ENCODE data around the gene SPATC1L. TPM values are rescaled to one million over a fixed set of nuclear protein-coding genes. Genes with fewer than 3 reads are reported as not detected.

Gene SPATC1L
- polyA plus RNA-seq, 1 donor from 2014 or later, result 20.6 TPM

GRCh38 chr21:46165098-46165497, 19.2 kb downstream of the SPATC1L start:
- H3K79me2 ChIP-seq (replicated peaks; ENCODE audit: insufficient read depth, low read length), result no peaks in the 10 kb centered on the region
- no peaks in the 10 kb centered on the region for H3F3A ChIP-seq (ENCODE audit: insufficient read depth, low read length, poor library complexity, severe bottlenecking)
- H3K9me2 ChIP-seq (ENCODE audit: insufficient read depth, low read length), result no peaks in the 10 kb centered on the region
- no peak overlapping the region for H3K9ac ChIP-seq (ENCODE audit: low read length)
- H2AFZ ChIP-seq (ENCODE audit: low read depth, low read length), result no peak overlapping the region
- no peak overlapping the region for H3K4me2 ChIP-seq (ENCODE audit: low read length)
- peaks cover 4% of the 10 kb centered on the region for H3K9me3 ChIP-seq (ENCODE audit: low read length)
- TF ChIP-seq TAF1 (IDR thresholded peaks at IDR 0.05; ENCODE audit: low read depth), result no peak
- no peak for TF ChIP-seq CTCF (IDR thresholded peaks at IDR 0.05; ENCODE audit: poor library complexity, severe bottlenecking)
- TF ChIP-seq RAD21 (conservative IDR thresholded peaks at IDR 0.05), result no peak
- no peak for TF ChIP-seq EZH2 (IDR thresholded peaks at IDR 0.05; ENCODE audit: borderline replicate concordance, insufficient read depth, low read length, poor library complexity, severe bottlenecking)
- TF ChIP-seq POLR2AphosphoS5 (IDR thresholded peaks at IDR 0.05), result no peak
- TF ChIP-seq REST (IDR thresholded peaks at IDR 0.05; ENCODE audit: borderline replicate concordance), result no peak
- TF ChIP-seq MXI1 (conservative IDR thresholded peaks at IDR 0.05; ENCODE audit: poor library complexity, severe bottlenecking), result no peak
- no peak for TF ChIP-seq SMC3 (conservative IDR thresholded peaks at IDR 0.05; ENCODE audit: poor library complexity)
- no peak for TF ChIP-seq EP300 (conservative IDR thresholded peaks at IDR 0.05; ENCODE audit: poor library complexity, severe bottlenecking)
- H3K27me3 ChIP-seq (ENCODE audit: insufficient read depth, low read depth, low read length), result no peaks in the 10 kb centered on the region
- H3K27ac ChIP-seq (ENCODE audit: low read length), result no peak overlapping the region
- H4K20me1 ChIP-seq (ENCODE audit: insufficient read depth), result no peaks in the 10 kb centered on the region
- peaks cover 3% of the 10 kb centered on the region for H3K36me3 ChIP-seq (ENCODE audit: insufficient read depth, low read length)
- no peak overlapping the region for H3K4me3 ChIP-seq (ENCODE audit: low read length)

GRCh38 chr21:46163380-46163779, 20.9 kb downstream of the SPATC1L start:
- no peaks in the 10 kb centered on the region for H3K27me3 ChIP-seq (ENCODE audit: insufficient read depth, low read depth, low read length)
- no peaks in the 10 kb centered on the region for H3K9me2 ChIP-seq (ENCODE audit: insufficient read depth, low read length)
- TF ChIP-seq RAD21 (conservative IDR thresholded peaks at IDR 0.05), result no peak
- no peak for TF ChIP-seq EP300 (conservative IDR thresholded peaks at IDR 0.05; ENCODE audit: poor library complexity, severe bottlenecking)
- TF ChIP-seq REST (IDR thresholded peaks at IDR 0.05; ENCODE audit: borderline replicate concordance), result no peak
- TF ChIP-seq EZH2 (IDR thresholded peaks at IDR 0.05; ENCODE audit: borderline replicate concordance, insufficient read depth, low read length, poor library complexity, severe bottlenecking), result no peak
- TF ChIP-seq CTCF (IDR thresholded peaks at IDR 0.05; ENCODE audit: poor library complexity, severe bottlenecking), result no peak
- no peak for TF ChIP-seq POLR2AphosphoS5 (IDR thresholded peaks at IDR 0.05)
- no peak for TF ChIP-seq TAF1 (IDR thresholded peaks at IDR 0.05; ENCODE audit: low read depth)
- no peak for TF ChIP-seq MXI1 (conservative IDR thresholded peaks at IDR 0.05; ENCODE audit: poor library complexity, severe bottlenecking)
- no peak for TF ChIP-seq SMC3 (conservative IDR thresholded peaks at IDR 0.05; ENCODE audit: poor library complexity)

More at GRCh38 chr21:46163380-46163779, 20.9 kb downstream of the SPATC1L start:
- no peaks in the 10 kb centered on the region for H3F3A ChIP-seq (ENCODE audit: insufficient read depth, low read length, poor library complexity, severe bottlenecking)
- H3K79me2 ChIP-seq (replicated peaks; ENCODE audit: insufficient read depth, low read length), result no peaks in the 10 kb centered on the region
- H3K9me3 ChIP-seq (ENCODE audit: low read length), result peaks cover 4% of the 10 kb centered on the region
- H4K20me1 ChIP-seq (ENCODE audit: insufficient read depth), result no peaks in the 10 kb centered on the region
- no peak overlapping the region for H3K27ac ChIP-seq (ENCODE audit: low read length)
- peaks cover 3% of the 10 kb centered on the region for H3K36me3 ChIP-seq (ENCODE audit: insufficient read depth, low read length)
- H3K9ac ChIP-seq (ENCODE audit: low read length), result no peak overlapping the region
- no peak overlapping the region for H3K4me3 ChIP-seq (ENCODE audit: low read length)
- no peak overlapping the region for H2AFZ ChIP-seq (ENCODE audit: low read depth, low read length)
- H3K4me2 ChIP-seq (ENCODE audit: low read length), result no peak overlapping the region
